CD4-positive, alpha-beta T cell (primary cell): ENCODE data around the gene FBXL16. TPM values are rescaled to one million over a fixed set of nuclear protein-coding genes. Genes with fewer than 3 reads are reported as not detected.

ENCODE experiments used
- ATAC-seq: fragments of 200-7000 bp; cut with Tn5 transposase; one replicate; pipeline ENCODE4 v1.10.0; 2022; ENCODE audit warnings: mild to moderate bottlenecking; ENCODE audit not compliant: poor library complexity
- CTCF ChIA-PET: fragments of 350-600 bp; sonication (Branson Sonifier 250); formaldehyde crosslinking; loops from one replicate; lab custom pipeline; 2021; ENCODE audit warnings: antibody characterized with exemption, inconsistent platforms; lab: Charles Lee
- POLR2A ChIA-PET: fragments of 350-600 bp; sonication (Branson Sonifier 250); formaldehyde crosslinking; loops from one replicate; lab custom pipeline; 2021; ENCODE audit warnings: antibody characterized with exemption, inconsistent platforms; lab: Charles Lee
- DNase-seq, 14 experiments: peaks; one replicate each; pipeline ENCODE4 v3.0.0-alpha.2; 2013 to 2020; ENCODE audit warnings: mixed read lengths in 2 of 14
- H3K27ac ChIP-seq, 2 donors: one replicate each; pipeline versions ENCODE4 v1.5.1 to v1.7.0; 2013; ENCODE audit warnings: low read length in 2 of 2, low read depth in 1 of 2, mild to moderate bottlenecking in 1 of 2
- H3K27me3 ChIP-seq, 2 experiments: 1 replicate in 1 of 2; 2 replicates in 1 of 2; pipeline versions ENCODE4 v1.6.1 to v1.7.0; 2013; ENCODE audit warnings: low read length in 2 of 2, control low read depth in 1 of 2, mild to moderate bottlenecking in 1 of 2, moderate library complexity in 1 of 2; ENCODE audit not compliant: insufficient read depth in 2 of 2, control insufficient read depth in 1 of 2
- H3K36me3 ChIP-seq: one replicate; pipeline ENCODE4 v1.6.1; 2013; ENCODE audit warnings: low read length, control low read depth; ENCODE audit not compliant: insufficient read depth
- H3K4me1 ChIP-seq: one replicate; pipeline ENCODE4 v1.6.1; 2013; ENCODE audit warnings: low read length, control low read depth; ENCODE audit not compliant: insufficient read depth
- H3K4me3 ChIP-seq: one replicate; pipeline ENCODE4 v1.5.1; 2013; ENCODE audit warnings: mild to moderate bottlenecking, low read length, moderate library complexity
- H3K9me3 ChIP-seq, 2 experiments: 1 replicate in 1 of 2; 2 replicates in 1 of 2; pipeline versions ENCODE4 v1.6.1 to v1.7.0; 2013; ENCODE audit warnings: low read length in 2 of 2, mild to moderate bottlenecking in 2 of 2, control low read depth in 1 of 2, moderate library complexity in 1 of 2; ENCODE audit not compliant: control insufficient read depth in 1 of 2, insufficient read depth in 1 of 2
- H3K27ac Mint-ChIP-seq: one replicate; pipeline ENCODE4 v1.8.0; 2020; ENCODE audit warnings: mixed read lengths
- H3K27me3 Mint-ChIP-seq: one replicate; pipeline ENCODE4 v1.8.0; 2021; ENCODE audit warnings: mixed read lengths
- H3K36me3 Mint-ChIP-seq: one replicate; pipeline ENCODE4 v1.8.0; 2021; ENCODE audit warnings: low read depth, mixed read lengths
- H3K4me1 Mint-ChIP-seq: one replicate; pipeline ENCODE4 v1.8.0; 2021; ENCODE audit warnings: low read depth, mixed read lengths
- H3K4me3 Mint-ChIP-seq: one replicate; pipeline ENCODE4 v1.8.0; 2020; ENCODE audit warnings: mild to moderate bottlenecking, mixed read lengths
- H3K9me3 Mint-ChIP-seq: one replicate; pipeline ENCODE4 v1.8.0; 2020; ENCODE audit warnings: mixed read lengths
- CTCF ChIP-seq: fragments of 200-600 bp; IDR thresholded peaks from one replicate; pipeline ENCODE4 v1.8.0; 2022; ENCODE audit warnings: antibody characterized with exemption, mild to moderate bottlenecking
- intact Hi-C, 2 experiments: fragments of 100-400 bp; cut with DNase I in 1 of 2; cut with micrococcal nuclease in 1 of 2; formaldehyde crosslinking; loops; one replicate each; pipeline versions ENCODE4 v1.15.1 to v1.9.0; 2023 to 2025; cut with DNase I, micrococcal nuclease
- total RNA-seq, 174 experiments: library from RNA in 2 of 174; stranded (reverse) in 2 of 174; gene quantifications; one replicate each; pipeline ENCODE4 v1.2.3 and lab custom pipeline; 2021 to 2026

Gene FBXL16
- total RNA-seq, 2 experiments from 2014 or later = 11.0 to 11.7 TPM

GRCh38 chr16:648071-648780, 57.4 kb downstream of the FBXL16 start:
- H3K27ac ChIP-seq = peak overlapping the region; percentile 79 to 80
- H3K4me3 ChIP-seq = peak overlapping the region; percentile 64
- intact Hi-C loops = no loop called here
- peak in 5 of 14 experiments; percentile 24 to 66 (median 32) for DNase-seq
- ATAC-seq = no peak
- Mint-ChIP-seq H3K27ac (peak overlapping the region; percentile 66), H3K9me3 (no peaks in the 10 kb centered on the region), H3K4me1 (no peaks in the 10 kb centered on the region), H3K4me3 (peak overlapping the region; percentile 81), H3K27me3 (no peaks in the 10 kb centered on the region), H3K36me3 (no peaks in the 10 kb centered on the region)
- H3K4me1 ChIP-seq = peaks cover 30% of the 10 kb centered on the region
- ChIA-PET POLR2A (interaction anchor here (1.1 to 2.0 kb wide), 4 partner anchors 12 to 47 kb away, joined by 4 to 8 read pairs (median 6); partner anchors contain the start of genes METTL26, RHBDL1 and RHOT2), CTCF (interaction anchor here (1.0 to 1.3 kb wide), 3 partner anchors 12 to 69 kb away, joined by 3 to 6 read pairs (median 3); partner anchors contain the start of gene METTL26)
- H3K9me3 ChIP-seq = no peaks in the 10 kb centered on the region
- TF ChIP-seq CTCF = peak; percentile 17
- no peaks in the 10 kb centered on the region for H3K27me3 ChIP-seq
- no peaks in the 10 kb centered on the region for H3K36me3 ChIP-seq

DNA sequence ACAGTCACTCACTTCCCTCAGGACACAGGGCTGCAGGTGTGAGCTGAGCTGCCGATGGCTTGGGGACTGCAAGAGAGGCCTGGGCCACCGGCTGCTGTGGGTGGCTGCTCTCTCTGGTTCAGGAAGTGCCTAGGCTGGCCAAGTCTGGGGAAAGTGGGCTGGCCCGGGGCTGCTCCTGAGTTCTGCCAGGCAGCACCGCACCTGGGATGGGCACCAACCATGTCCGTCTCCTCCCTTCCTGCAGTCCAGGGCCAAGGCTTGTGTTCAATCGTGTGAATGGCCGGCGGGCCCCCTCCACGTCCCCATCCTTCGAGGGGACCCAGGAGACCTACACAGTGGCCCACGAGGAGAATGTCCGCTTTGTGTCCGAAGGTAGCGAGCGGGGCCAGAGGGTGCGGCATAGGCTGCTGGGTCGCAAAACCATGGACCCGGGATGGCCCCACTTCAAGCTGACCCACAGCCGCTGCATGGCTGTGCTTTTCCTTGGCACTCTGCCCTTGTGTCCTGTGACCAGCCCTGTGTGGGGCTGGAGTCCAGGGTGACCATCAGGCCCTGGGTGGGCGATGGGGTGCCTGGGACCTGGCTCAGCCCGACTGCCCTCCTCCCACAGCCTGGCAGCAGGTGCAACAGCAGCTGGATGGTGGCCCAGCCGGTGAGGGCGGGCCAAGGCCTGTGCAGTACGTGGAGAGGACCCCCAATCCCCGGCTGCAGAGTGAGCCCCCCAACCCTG, 58.3 kb downstream of the FBXL16 start:
- Histone ChIP-seq H3K36me3 (no peaks in the 10 kb centered on the region), H3K4me3 (no peak overlapping the region), H3K27me3 (no peaks in the 10 kb centered on the region), H3K9me3 (no peaks in the 10 kb centered on the region), H3K27ac (no peak overlapping the region), H3K4me1 (peaks cover 38% of the 10 kb centered on the region)
- TF ChIP-seq CTCF = no peak
- ATAC-seq = no peak
- POLR2A ChIA-PET = interaction anchor here (1.1 to 2.0 kb wide), 4 partner anchors 11 to 48 kb away, joined by 4 to 8 read pairs (median 6); partner anchors contain the start of genes METTL26, RHBDL1 and RHOT2
- no peaks in the 10 kb centered on the region for H3K4me1 Mint-ChIP-seq
- no peaks in the 10 kb centered on the region for H3K36me3 Mint-ChIP-seq
- CTCF ChIA-PET = interaction anchor here (1.2 to 1.3 kb wide), 2 partner anchors 11 to 29 kb away, joined by 3 to 6 read pairs; partner anchors contain the start of gene METTL26
- no peaks in the 10 kb centered on the region for H3K27me3 Mint-ChIP-seq
- H3K4me3 Mint-ChIP-seq = no peak overlapping the region
- no peak overlapping the region for H3K27ac Mint-ChIP-seq
- intact Hi-C loops = no loop called here
- H3K9me3 Mint-ChIP-seq = no peaks in the 10 kb centered on the region
- no peak for DNase-seq

DNA sequence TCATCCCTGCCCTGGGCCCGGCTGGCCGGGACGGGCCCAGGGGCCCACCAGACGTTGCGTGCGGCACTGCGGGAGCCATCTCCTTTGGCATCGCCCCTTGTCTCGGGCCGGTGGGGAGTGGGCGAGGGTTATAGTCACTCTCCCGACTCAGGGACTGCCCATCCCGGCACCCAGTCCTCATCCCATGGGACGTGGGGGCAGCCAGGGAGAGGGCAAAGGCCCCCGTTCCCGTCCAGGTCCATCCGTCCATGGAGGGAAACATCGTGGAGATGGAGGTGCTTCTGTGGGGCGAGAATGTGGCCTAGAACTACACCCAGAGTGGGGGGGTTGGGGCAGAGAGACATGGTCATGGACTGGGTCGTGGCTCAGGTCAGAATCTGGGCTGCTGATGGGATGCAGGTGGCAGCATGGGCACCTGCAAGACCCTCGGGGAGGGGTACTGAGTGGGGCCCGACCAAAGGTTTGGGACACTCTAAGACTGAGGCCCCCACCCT, 58.9 kb downstream of the FBXL16 start:
- H3K9me3 ChIP-seq = no peaks in the 10 kb centered on the region
- no peak overlapping the region for H3K4me3 ChIP-seq
- peak overlapping the region; percentile 42 for H3K4me3 Mint-ChIP-seq
- ATAC-seq = no peak
- H3K27me3 ChIP-seq = no peaks in the 10 kb centered on the region
- intact Hi-C loops = no loop called here
- no peak for TF ChIP-seq CTCF
- H3K4me1 Mint-ChIP-seq = no peaks in the 10 kb centered on the region
- H3K4me1 ChIP-seq = peaks cover 39% of the 10 kb centered on the region
- no peaks in the 10 kb centered on the region for H3K27me3 Mint-ChIP-seq
- H3K36me3 Mint-ChIP-seq = no peaks in the 10 kb centered on the region
- H3K27ac ChIP-seq = no peak overlapping the region
- H3K36me3 ChIP-seq = no peaks in the 10 kb centered on the region
- no peak for DNase-seq
- no peak overlapping the region for H3K27ac Mint-ChIP-seq
- ChIA-PET POLR2A (interaction anchor here (1.7 to 2.0 kb wide), 2 partner anchors 21 to 49 kb away, joined by 6 to 8 read pairs; partner anchors contain the start of gene RHOT2), CTCF (no interaction called here)
- H3K9me3 Mint-ChIP-seq = no peaks in the 10 kb centered on the region
